ENCODE results near the gene VAMP7.
"Not testable (repeated sequence)": the region's sequence is repeated elsewhere in the genome, so short reads cannot be mapped to it uniquely, and the experiment has no call there.

Gene VAMP7

GRCh38 chrX:155881158-155881993 lies at the start of gene VAMP7:
VAMP7 (plus strand) TSS chrX:155881345; CDS start chrX:155889467, 8,122 bp downstream.
- peak; percentile 86 for DNase-seq

DNA sequence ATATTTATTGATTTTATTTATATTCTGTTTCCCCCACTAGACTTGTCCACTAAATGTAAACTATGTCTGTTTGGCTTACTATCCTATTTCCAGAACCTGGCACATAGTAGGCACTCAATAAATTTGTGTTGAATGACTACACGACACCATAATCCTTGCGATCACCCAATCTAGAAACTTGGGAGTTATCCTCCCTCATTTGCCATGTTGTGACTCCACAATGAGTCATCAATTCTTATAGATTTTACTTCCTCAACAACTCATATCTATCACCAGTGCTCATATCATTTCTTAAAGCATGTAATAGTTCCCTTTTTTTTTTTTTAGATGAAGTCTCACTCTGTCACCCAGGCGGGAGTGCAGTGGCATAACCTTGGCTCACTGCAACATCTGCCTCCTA lies 39.9 kb upstream of the VAMP7 start:
- no peak for DNase-seq

DNA sequence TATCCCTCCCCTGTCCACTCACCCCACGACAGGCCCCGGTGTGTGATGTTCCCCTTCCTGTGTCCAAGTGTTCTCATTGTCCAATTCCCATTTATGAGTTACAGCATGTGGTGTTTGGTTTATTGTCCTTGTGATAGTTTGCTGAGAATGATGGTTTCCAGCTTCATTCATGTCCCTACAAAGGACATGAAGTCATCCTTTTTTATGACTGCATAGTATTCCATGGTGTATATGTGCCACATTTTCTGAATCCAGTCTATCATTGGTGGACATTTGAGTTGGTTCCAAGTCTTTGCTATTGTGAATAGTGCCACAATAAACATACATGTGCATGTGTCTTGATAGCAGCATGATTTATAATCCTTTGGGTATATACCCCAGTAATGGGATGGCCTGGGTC lies 29.4 kb upstream of the VAMP7 start:
- not testable (repeated sequence) for DNase-seq

DNA sequence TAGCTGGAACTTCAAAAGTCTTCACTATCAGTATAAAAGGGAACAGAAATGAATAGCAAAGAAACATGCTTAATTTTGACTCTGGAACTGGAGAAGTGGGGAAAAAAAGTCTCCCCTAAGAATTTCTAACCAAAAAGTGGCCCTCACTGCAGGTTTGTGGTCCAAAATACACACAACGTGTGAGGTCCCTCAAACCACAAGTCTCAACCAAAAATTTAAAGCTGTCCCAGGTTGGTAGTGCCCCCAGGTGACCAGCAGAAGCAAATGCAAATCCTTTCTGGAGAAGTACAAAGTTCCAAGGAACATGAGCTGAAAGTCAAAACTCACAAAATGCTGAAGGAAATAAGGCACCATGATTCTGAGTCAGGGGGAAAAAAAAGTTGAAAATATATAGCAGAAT lies 23.6 kb upstream of the VAMP7 start:
- DNase-seq: no peak

GRCh38 chrX:155864655-155865054 lies 16.5 kb upstream of the VAMP7 start:
- DNase-seq: no peak

- DNase-seq: no peak
Measured at GRCh38 chrX:155865193-155865592, 16.0 kb upstream of the VAMP7 start.

DNA sequence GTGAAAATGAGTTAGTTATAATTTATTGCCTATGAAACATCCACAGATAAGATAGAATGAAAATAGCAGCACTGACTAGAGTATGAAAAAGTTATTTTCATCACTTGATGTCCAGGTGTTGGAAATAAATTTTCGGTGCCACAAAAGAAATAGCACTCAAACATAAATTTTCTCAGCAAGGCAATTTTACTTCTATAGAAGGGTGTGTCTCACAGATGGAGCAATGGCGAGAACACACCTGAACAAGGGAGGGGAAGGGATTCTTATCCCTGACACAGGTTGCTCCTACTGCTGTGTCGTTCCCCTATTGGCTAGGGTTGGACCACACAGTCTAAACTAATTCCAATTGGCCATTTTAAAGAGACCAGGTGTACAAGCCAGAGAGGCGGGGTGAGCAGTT lies 13.3 kb upstream of the VAMP7 start:
- no peak for DNase-seq

DNA sequence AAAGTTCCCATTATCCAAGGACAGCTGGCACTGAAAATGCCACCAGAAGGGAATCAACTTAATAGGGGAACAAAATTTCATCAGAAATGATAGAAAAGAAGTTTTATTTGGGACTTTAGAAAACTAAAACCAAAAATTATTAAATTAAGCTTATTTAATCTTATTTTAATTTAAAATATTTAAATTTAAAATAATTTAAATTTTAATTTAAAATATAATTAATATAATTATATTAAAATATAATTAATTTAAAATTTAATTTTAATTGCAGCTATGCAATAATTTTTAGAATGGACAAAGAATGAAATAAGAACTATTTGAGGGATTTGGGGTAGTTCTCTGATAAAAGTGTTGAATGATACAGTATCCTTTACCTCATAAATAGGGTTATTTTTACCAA lies 10.2 kb upstream of the VAMP7 start:
- no peak for DNase-seq

- no peak for DNase-seq
Measured at GRCh38 chrX:155871934-155872333, 9.2 kb upstream of the VAMP7 start.

GRCh38 chrX:155873188-155873587 lies 8.0 kb upstream of the VAMP7 start:
- DNase-seq: no peak

DNA sequence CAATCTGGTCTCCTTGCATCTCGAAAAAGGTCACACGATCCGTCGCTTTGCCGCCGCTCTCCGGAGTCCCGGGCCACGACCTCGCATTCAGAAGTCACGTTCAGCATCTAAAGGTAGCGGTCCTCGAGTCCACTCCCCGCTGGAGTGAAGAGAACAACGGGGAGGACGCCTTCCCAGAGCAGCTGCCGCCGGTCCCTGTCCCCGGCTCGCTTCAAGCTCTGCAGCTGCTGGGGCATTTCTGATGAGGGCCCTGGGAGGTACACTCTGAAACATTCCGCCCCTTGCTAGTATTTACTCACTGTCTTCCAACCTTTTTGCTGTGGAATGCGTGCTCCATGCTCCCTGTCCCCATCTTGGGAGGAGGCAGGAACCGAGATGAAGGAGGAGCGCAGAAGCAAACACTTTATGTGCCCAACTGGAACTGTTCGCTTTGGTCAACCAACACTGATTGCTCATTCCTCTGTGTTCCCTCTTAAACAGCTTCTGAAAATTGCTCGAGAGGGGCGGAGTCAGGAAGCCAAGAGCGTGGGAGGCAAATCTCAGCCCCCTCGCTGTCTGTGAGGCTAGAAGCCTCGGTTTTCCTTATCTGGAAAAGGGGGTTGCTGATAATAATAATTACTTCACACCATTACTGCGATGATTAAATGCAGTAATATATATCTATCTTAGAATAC lies 6.4 kb upstream of the VAMP7 start:
- no peak for DNase-seq

GRCh38 chrX:155876704-155877103 lies 4.4 kb upstream of the VAMP7 start:
- DNase-seq: no peak

- DNase-seq: no peak
Measured at GRCh38 chrX:155877288-155877687, 3.9 kb upstream of the VAMP7 start.

- no peak for DNase-seq
Measured at GRCh38 chrX:155880586-155881157, 473 bp upstream of the VAMP7 start.

DNA sequence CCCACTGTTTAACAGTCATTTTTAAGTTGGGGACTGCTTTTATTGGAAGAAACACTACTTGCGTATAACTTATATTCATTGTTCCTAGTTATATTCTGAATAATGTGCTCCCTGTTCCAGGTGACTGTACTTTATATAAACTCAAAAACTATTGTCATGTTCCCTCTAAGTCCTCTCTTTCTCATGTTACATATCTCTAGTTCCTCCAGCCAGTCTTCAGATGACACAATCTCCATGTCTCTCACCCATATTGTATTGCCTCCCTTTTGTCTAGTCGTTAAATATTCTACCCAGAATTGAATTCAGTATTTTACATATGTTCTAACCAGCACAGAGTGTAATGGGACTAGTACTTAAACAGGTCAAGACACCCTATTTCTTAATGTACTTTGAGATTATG lies 5.3 kb downstream of the VAMP7 start:
- no peak for DNase-seq

DNA sequence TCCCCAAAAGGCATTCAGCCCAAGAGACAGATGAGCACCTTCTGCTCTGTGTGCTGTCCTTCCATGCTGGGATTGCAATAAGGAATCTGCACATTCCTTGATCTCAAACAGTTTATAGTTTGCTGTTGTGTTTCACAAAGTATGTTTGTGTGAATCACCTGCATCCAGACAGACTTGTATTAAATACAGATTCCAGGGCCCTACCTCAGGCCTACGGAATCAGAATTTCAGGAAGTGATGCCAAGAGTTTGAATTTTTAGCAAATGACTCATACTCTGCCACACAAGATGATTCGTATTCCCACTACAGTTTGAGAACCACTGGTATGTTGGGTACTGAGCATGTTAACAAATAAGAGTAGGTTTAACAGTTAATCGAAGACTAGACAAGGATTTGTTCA lies 7.0 kb downstream of the VAMP7 start:
- DNase-seq: no peak

DNA sequence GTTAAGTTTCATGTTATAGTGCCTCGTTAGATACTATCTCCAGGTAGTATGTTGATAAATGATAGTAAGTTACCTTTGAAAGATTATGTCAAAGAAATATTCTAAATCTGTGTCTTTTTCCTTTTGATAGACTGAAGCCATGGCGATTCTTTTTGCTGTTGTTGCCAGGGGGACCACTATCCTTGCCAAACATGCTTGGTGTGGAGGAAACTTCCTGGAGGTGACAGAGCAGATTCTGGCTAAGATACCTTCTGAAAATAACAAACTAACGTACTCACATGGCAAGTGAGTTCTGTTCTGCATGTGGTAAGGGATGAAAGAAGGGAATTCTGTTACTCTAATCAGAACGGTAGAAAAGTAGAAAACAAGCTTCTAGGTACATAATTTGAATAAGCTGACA lies 8.2 kb downstream of the VAMP7 start:
- no peak for DNase-seq

- DNase-seq: no peak
Measured at GRCh38 chrX:155891446-155892210, 10.5 kb downstream of the VAMP7 start.

DNA sequence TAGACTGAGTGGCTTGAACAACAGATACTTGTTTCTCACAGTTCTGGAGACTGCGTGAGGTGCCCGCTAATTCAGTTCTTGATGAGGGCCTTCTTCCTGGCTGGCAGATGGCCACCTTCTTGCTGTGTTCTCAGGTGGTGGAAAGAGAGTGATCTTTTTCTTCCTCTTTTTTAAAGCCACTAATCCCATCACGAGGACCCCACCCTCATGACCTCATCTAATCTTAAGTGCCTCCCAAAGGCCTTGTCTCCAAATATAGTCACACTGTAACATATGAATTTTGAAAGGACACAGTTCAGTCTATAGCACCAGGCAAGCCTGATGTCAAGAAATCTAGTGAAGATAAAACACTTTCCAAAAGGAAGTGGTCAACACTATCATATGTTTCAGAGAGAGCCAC lies 12.4 kb downstream of the VAMP7 start:
- no peak for DNase-seq

- no peak for DNase-seq
Measured at GRCh38 chrX:155896512-155896911, 15.4 kb downstream of the VAMP7 start.

DNA sequence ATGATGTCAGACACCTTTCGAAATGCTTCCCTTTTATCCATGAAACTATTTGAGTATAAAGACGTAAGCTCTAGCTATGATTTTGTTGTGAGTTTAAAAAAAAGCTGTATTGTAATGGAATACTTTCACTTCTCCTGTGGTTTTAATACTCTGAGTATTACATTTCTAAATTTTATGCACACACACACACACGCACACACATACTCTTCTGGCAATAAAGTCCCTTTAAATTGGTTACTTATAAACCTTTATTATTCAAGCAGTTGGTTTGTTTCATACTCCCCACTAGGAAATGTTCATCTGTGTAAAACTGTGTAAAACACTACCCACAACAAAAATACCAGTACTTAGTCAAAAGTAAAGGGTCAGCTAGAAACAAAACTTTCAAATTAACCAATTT lies 18.2 kb downstream of the VAMP7 start:
- no peak for DNase-seq

DNA sequence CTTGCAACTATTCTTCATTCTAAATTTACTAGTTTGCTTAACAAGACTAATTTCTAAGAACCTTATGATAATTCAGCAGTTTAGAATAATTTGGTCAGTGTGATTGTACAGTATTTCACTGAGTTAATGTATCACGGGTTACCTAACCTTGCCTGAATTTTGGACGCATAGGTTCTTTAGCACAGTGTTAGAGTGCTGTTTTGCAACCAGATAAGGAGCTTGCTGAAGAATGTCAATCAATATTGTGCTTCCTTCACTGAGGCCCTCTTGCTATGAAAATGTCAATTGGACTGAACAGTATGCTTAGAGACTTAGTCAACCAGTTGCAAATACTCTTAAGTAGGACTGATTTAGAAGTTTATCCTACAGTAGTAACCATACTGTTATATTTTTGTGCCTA lies 19.6 kb downstream of the VAMP7 start:
- no peak for DNase-seq

GRCh38 chrX:155907661-155908060 lies 26.5 kb downstream of the VAMP7 start:
- not testable (repeated sequence) for DNase-seq

Measured in NCI-H510A (cell line).